C4-2B (cell line): ENCODE measurements around the gene ZNF302.

ENCODE experiments used
- CTCF ChIP-seq: fragments of 450-650 bp; conservative IDR thresholded peaks from 2 replicates; pipeline ENCODE4 v1.5.1; 2017; ENCODE audit warnings: mild to moderate bottlenecking
- ZFX ChIP-seq: fragments of 450-650 bp; IDR thresholded peaks from 2 replicates; pipeline ENCODE4 v1.6.1; 2017

- no peak for TF ChIP-seq CTCF
- no peak for TF ChIP-seq ZFX
These were observed 21.8 kb upstream of the ZNF302 start for GRCh38 chr19:34655651-34656050.
